AG04449 (cell line): ENCODE data around the gene MAPT.

Source experiments
- CTCF ChIA-PET: fragments of 350-600 bp; formaldehyde crosslinking; extraction: SDS; loops from one replicate; lab custom pipeline; 2021; ENCODE audit warnings: antibody characterized with exemption; lab: Yijun Ruan, JAX
- POLR2A ChIA-PET: fragments of 400-600, 350-600 bp; formaldehyde crosslinking; extraction: SDS; loops from one replicate; lab custom pipeline; 2020; ENCODE audit warnings: antibody characterized with exemption, inconsistent platforms; lab: Yijun Ruan, JAX
- DNase-seq: peaks from one replicate; pipeline ENCODE4 v3.0.0-alpha.2; 2010; ENCODE audit warnings: low read depth, low spot score
- H3K4me3 ChIP-seq: 2 replicates; pipeline ENCODE4 v1.5.1; 2011; ENCODE audit warnings: low read depth, mild to moderate bottlenecking, control low read depth, low read length
- TF ChIP-seq, protein P1 (sequence below): IDR thresholded peaks from one replicate; pipeline ENCODE4 v1.5.1; 2011; ENCODE audit warnings: mild to moderate bottlenecking, moderate library complexity, low read length, control low read depth, inconsistent platforms; ENCODE audit not compliant: insufficient read depth; ENCODE audit errors: missing control alignments

The MAPT gene

GRCh38 chr17:46049656-46050055 lies 155.3 kb downstream of the MAPT start:
- ChIA-PET POLR2A (no interaction called here), CTCF (interaction anchor here (2.3 to 12.9 kb wide), 3 partner anchors 8 to 162 kb away, joined by 13 to 131 read pairs (median 17); no protein-coding TSS in a partner anchor)
- DNase-seq = no peak
- TF ChIP-seq, protein P1, sequence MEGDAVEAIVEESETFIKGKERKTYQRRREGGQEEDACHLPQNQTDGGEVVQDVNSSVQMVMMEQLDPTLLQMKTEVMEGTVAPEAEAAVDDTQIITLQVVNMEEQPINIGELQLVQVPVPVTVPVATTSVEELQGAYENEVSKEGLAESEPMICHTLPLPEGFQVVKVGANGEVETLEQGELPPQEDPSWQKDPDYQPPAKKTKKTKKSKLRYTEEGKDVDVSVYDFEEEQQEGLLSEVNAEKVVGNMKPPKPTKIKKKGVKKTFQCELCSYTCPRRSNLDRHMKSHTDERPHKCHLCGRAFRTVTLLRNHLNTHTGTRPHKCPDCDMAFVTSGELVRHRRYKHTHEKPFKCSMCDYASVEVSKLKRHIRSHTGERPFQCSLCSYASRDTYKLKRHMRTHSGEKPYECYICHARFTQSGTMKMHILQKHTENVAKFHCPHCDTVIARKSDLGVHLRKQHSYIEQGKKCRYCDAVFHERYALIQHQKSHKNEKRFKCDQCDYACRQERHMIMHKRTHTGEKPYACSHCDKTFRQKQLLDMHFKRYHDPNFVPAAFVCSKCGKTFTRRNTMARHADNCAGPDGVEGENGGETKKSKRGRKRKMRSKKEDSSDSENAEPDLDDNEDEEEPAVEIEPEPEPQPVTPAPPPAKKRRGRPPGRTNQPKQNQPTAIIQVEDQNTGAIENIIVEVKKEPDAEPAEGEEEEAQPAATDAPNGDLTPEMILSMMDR = no peak
- H3K4me3 ChIP-seq = no peak overlapping the region

DNA sequence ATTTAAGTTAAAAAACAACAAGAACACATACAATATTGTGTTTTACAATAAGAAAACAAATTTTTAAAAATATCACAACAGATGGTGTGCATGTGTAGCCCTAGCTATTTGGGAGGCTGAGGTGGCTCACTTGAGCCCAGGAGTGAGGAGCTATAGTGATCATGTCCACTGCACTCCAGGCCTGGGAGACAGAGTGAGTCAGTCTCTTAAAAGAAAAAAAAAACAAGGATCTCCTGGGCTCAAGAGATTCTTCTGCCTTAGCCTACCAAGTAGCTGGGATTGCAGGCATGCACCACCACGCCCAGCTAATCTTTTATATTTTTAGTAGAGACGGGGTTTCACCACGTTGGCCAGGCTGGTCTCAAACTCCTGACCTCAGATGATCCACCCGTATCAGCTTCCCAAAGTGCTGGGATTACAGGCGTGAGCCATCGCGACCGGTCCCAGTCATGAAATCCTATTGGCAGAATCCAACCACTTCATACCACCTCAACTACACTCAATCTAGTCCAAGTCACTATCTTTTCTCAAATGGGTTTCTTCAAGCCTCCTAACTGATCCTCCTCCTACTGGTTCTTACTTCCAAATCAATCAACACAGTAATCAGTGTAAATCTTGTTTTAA lies 159.7 kb downstream of the MAPT start:
- TF ChIP-seq, protein P1 = no peak
- H3K4me3 ChIP-seq = no peak overlapping the region
- peak; percentile 21 for DNase-seq
- POLR2A ChIA-PET = interaction anchor here (0.6 kb wide), 2 partner anchors 100 to 109 kb away, joined by 3 read pairs; no protein-coding TSS in a partner anchor
- CTCF ChIA-PET = interaction anchor here (0.7 to 12.9 kb wide), 3 partner anchors 12 to 159 kb away, joined by 3 to 131 read pairs (median 3); no protein-coding TSS in a partner anchor

GRCh38 chr17:46056800-46057304 lies 162.5 kb downstream of the MAPT start:
- H3K4me3 ChIP-seq = no peak overlapping the region
- TF ChIP-seq, protein P1 = no peak
- POLR2A ChIA-PET = no interaction called here
- DNase-seq = peak; percentile 9
- CTCF ChIA-PET = interaction anchor here (0.7 to 12.9 kb wide), 6 partner anchors 15 to 158 kb away, joined by 3 to 131 read pairs (median 4); partner anchors contain the start of gene KANSL1

DNA sequence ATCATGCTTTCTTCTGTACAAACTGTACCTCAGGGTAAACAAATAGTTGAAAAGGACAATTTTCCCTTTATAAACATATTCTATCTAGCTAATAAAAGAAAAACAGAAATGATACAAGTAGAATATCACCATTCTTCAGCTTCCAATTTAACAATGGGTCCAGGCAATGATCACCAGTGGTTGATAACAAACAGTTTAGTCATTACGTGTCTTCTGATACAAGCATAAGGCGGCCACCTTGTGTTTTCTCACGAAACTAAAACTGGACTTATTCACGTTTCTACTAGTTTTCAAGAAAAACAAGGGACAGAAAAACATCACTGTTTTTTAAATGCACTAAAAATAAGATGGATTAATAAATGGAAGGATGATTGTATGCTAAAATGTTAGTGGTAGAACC lies 163.0 kb downstream of the MAPT start:
- H3K4me3 ChIP-seq = no peak overlapping the region
- TF ChIP-seq, protein P1 = no peak
- ChIA-PET POLR2A (no interaction called here), CTCF (interaction anchor here (0.9 to 12.9 kb wide), 6 partner anchors 7 to 152 kb away, joined by 3 to 131 read pairs (median 10); partner anchors contain the start of gene KANSL1)
- DNase-seq = no peak

DNA sequence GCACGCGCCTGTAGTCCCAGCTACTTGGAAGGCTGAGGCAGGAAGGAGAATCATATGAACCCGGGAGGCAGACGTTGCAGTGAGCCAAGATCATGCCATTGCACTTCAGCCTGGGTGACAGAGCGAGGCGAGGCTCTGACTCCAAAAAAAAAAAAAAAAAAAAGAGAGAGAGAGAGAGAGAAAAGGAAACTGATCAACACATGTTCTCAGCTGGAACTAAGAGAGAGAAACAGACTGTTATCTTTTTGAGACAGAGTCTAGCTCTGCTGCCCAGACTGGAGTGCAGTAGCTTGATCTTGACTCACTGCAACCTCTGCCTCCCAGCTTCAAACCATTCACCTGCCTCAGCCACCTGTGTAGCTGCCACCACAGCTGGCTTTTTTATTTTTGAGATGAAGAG lies 165.1 kb downstream of the MAPT start:
- H3K4me3 ChIP-seq = no peak overlapping the region
- ChIA-PET CTCF (interaction anchor here (1.5 to 12.9 kb wide), 6 partner anchors 9 to 134 kb away, joined by 4 to 131 read pairs (median 10); partner anchors contain the start of gene KANSL1), POLR2A (interaction anchor here (0.6 kb wide), 1 partner anchor 15 kb away, joined by 3 read pairs; no protein-coding TSS in a partner anchor)
- TF ChIP-seq, protein P1 = no peak
- no peak for DNase-seq

DNA sequence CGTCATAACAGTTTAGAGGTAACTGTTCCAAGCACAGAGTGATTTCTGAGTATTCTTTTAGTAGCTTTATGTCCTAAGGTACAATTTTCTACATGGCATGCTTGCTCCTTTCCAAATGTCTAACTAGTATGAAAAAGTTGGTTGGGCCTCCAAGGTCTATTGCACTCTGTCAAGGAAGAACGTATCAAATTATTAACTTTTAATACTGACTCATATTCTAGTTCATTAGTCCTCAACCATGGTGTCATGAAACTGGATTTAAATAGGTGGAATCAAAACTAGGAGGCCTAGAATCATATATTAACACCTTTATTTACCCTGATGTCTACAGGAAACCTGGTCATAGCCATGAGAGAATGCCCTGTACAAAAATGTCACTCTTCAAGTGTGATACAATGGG lies 166.1 kb downstream of the MAPT start:
- TF ChIP-seq, protein P1 = no peak
- CTCF ChIA-PET = interaction anchor here (1.4 to 12.9 kb wide), 4 partner anchors 10 to 133 kb away, joined by 3 to 131 read pairs (median 22); partner anchors contain the start of gene KANSL1
- POLR2A ChIA-PET = no interaction called here
- no peak overlapping the region for H3K4me3 ChIP-seq
- DNase-seq = no peak
